Coronary artery (tissue), 2 donors: ENCODE results near the gene SEPTIN8.

Experiments used
- DNase-seq: peaks from one replicate; pipeline ENCODE4 v3.0.0-alpha.2; 2017; ENCODE audit warnings: low spot score
- H3K27ac ChIP-seq, 2 donors: fragments of 200-600 bp; sonication (generic); one replicate each; pipeline ENCODE4 v1.5.1; 2016 to 2019
- H3K4me3 ChIP-seq: fragments of 200-600 bp; sonication (generic); 2 replicates; pipeline ENCODE4 v1.5.1; 2016; ENCODE audit warnings: mild to moderate bottlenecking, moderate library complexity
- CTCF ChIP-seq: fragments of 200-600 bp; sonication (generic); IDR thresholded peaks from one replicate; pipeline ENCODE4 v1.5.1; 2019; ENCODE audit warnings: antibody characterized with exemption

SEPTIN8 gene

GRCh38 chr5:132760049-132760420 is 17.0 kb downstream of the SEPTIN8 start:
- TF ChIP-seq CTCF = no peak
- DNase-seq = no peak
- H3K4me3 ChIP-seq = no peak overlapping the region
- H3K27ac ChIP-seq = no peak overlapping the region

- Histone ChIP-seq H3K4me3 (no peak overlapping the region), H3K27ac (no peak overlapping the region)
- no peak for DNase-seq
- no peak for TF ChIP-seq CTCF
Observed at GRCh38 chr5:132759114-132760048, 17.7 kb downstream of the SEPTIN8 start.

GRCh38 chr5:132758451-132758850 is 18.6 kb downstream of the SEPTIN8 start:
- Histone ChIP-seq H3K27ac (no peak overlapping the region), H3K4me3 (no peak overlapping the region)
- TF ChIP-seq CTCF = no peak
- no peak for DNase-seq

GRCh38 chr5:132756542-132756941 is 20.5 kb downstream of the SEPTIN8 start:
- H3K27ac ChIP-seq = no peak overlapping the region
- no peak for DNase-seq
- H3K4me3 ChIP-seq = no peak overlapping the region
- TF ChIP-seq CTCF = no peak

GRCh38 chr5:132754947-132755346 is 22.1 kb downstream of the SEPTIN8 start:
- TF ChIP-seq CTCF = no peak
- H3K27ac ChIP-seq = no peak overlapping the region
- H3K4me3 ChIP-seq = no peak overlapping the region
- no peak for DNase-seq

- Histone ChIP-seq H3K4me3 (no peak overlapping the region), H3K27ac (no peak overlapping the region)
- TF ChIP-seq CTCF = no peak
- DNase-seq = no peak
Observed at GRCh38 chr5:132754111-132754510, 22.9 kb downstream of the SEPTIN8 start.
